GM21723 (cell line): Measurements from ENCODE around the gene MRPS7.
"Not testable (repeated sequence)": the region's sequence is repeated elsewhere in the genome, so short reads cannot be mapped to it uniquely, and the experiment has no call there.

Experiments
- ATAC-seq: cut with Tn5 transposase; IDR thresholded peaks from one replicate; pipeline ENCODE4 v1.9.1; 2021; ENCODE audit warnings: mild to moderate bottlenecking, moderate library complexity; ENCODE audit not compliant: unreplicated experiment

Gene MRPS7

DNA sequence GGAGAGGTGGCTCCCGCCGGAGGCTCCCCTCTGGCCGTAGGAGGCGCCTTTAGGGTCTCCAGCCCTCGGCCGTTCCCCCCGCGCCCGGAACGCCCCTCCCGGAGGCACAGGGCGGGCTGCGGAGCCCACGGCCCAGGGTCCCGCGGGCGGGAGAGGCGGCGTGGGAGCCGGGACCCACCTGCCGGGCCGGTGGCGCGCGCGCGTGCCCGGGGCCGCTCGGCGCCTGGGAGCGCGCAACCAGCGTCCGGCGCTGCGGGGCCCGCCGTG, 9.2 kb downstream of the MRPS7 start, which contains the start of gene MIF4GD:
Gene MIF4GD, minus strand, starts transcription at position 266 of the 267 bp plus-strand sequence. CDS start 1,036 bp downstream, outside the sequence.
- ATAC-seq: peak; percentile 21

DNA sequence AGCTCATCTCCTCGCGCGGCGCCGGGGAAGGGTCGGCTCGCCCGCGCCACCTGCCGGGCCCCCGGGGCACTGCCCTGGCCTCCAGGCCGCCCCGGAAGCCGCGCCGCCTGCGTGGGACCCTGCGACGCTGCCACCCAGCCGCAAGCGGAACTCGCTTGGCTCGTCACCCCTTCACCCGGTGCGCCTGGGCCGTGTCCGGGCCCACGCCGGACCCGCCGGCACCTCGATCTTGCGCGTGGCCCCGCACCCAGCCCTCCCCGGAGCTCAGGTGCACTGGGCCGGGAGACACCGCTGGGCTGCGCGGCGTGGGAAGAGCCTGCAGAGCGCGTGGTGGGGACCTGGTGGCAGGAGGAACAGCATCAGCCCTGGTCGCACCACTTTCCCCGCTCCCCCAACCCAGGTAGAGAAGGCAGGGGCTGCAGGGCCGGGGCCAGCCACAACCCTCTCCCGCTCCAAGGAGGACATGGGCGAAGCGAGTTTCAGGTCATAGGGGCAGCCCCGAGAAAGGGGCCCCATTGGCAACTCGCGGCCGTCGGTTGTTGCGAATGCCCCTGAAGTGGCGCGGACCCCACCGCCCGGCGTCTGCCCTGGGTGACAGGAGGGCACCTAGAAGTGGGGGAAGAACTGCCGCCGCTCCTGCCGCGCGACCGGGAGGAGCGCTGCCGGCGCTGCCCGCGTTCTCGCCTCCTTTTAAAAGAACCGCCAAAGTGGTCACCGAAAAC, 9.7 kb downstream of the MRPS7 start:
- ATAC-seq: peak; percentile 57

DNA sequence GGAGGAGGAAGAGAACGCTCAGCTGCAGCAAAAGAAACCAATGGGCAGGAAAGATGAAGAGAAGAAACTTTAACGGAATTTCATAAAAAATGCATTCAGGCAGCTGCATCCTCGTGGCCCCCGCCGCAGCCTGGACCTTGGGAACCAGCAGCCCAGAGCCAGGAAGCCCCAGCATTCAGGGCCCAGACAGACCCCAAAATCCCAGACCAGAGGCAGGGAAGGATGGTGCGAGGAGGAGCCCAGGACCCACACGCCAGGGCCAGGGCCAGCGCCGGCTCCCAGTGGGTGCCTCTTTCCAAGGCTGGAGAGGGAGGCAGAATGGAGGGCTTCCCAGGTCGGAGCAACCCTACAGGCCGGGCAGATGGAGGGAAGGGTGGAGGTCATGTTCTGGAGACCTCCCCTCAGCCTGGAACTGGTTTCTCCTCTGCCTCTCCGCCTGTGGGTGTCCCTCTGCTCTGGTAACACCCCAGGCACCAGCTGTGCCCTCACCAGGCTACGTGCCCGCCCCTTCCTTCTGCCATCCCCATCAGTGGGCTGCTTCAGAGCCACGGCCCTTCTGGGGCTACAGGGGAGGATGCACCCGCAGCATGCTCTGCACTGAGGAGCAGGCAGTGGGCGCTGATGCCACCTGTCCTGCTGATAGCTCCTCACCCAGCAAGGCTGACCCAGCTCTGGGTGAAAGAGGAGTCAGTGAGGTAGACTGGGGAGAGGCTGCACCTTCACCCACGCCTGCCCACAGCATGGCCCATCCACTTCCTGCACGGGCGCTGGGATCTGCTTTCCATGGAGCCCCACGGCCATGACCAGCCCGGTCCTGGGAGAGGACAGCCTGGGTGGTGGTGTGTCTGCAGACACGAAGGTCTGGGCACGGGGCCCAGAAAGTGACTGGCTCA, 10.5 kb downstream of the MRPS7 start:
- ATAC-seq: no peak

DNA sequence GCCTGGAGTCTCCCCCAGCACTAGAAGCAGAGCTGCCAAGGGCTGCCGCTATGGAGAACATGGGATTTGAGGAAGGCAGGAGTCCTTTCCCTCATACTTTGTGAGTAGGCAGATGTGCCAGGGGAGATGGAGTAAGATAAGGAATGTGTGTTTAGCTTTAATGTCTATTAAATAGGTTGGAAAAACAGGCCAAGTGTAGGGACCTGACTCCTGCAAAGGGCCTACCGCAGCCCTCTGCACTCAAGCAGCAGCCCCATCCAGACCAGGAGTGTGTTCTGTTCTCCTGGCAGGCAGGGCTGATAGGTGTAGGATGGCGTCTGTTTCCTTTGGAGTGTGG, 11.1 kb downstream of the MRPS7 start:
- no peak for ATAC-seq

GRCh38 chr17:75273977-75274708, 12.5 kb downstream of the MRPS7 start:
- ATAC-seq: no peak

GRCh38 chr17:75277664-75278071, 16.0 kb downstream of the MRPS7 start:
- no peak for ATAC-seq

- not testable (repeated sequence) for ATAC-seq
Observed at GRCh38 chr17:75280189-75280588, 18.5 kb downstream of the MRPS7 start.

DNA sequence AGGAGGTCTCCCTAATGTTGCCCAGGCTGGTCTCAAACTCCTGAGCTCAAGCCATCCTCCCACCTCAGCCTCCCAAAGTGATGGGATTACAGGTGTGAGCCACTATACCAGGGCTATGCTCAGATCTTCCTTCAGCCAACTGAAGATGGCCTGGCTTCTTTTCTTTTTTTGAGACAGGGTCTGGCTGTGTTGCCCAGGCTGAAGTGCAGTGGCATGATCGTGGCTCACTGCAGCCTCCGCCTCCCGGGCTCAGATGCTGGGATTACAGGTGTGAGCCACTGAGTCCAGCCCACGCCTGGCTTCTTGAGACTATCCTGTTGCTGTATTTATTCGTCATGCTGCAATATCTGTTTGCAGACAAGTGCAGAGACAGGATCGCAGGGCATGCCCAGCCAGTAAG, 23.4 kb downstream of the MRPS7 start:
- ATAC-seq: no peak

DNA sequence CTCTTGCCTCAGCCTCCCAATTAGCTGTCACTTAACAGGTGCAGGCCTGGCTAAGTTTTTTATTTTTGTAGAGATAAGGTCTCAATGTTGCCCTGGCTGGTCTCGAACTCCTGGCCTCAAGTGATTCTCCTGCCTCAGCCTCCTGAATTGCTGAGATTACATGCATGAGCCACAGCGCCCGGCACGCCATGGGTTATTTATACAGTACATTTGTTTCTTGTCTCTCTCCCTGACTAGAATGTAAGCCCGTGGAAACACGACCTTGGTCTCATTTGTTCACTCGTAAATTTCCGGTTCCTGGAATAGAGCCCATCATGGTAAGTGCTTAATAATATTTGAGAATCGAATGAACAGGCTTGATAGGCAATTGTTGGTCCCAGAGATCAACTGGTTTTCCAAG, 25.5 kb downstream of the MRPS7 start:
- ATAC-seq: no peak

DNA sequence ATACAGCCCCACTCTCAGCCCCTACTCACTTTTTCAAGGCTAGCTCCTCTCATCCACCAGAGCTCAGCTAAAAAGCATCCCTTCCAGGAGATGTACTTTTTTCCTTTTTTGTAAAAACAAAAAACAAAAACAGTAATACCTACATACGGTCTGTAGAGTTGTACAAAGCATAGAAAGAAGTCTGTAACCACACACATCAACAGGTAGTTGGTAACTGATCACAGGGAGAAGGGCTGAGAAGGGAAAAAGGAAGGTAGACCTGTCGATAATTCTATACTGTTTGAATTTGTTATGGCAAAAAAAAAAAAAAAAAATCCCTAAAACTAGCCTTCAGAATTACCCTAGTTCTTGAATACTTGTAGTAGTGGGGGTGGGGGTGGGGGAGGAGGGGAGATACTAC, 26.7 kb downstream of the MRPS7 start:
- no peak for ATAC-seq

- ATAC-seq: peak; percentile 20
Observed at GRCh38 chr17:75288770-75289114, 27.1 kb downstream of the MRPS7 start.

DNA sequence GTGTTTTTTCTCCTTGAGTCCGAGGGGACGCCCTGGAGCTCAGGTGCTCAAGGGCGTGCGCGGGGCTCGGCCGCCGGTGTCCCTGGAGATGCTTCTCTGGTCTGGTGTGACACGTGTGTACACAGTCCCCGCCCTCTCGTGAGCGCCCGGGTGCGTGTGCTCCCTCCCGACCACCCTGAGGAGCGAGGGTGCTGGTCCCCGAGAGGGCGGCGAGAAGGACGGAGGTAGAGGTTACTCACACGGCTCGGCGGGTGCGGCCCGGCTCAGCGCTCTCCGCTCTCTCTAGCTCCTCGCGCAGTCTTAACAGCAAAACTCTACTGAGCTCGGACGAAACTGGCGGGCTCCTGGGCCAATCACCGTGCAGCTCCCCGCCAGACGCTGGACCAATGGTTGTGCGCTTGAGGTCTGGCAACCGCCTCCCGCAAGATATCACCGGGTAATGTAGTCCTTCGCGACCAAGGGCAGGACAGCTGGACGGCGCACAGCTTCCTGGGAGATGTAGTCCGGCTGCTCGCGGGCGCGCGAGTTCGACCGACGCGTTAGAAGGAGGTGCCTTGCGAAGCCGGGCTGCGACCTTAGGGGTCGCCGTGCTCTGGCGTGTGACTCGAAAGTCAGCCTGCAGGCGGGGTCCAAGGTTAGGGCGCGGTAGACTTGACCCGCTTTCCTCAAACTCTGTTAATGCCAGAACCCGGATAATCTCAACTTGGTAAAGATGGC, 27.6 kb downstream of the MRPS7 start, which contains the start of gene SLC25A19:
Gene SLC25A19, minus strand, starts transcription at position 319 of the 717 bp plus-strand sequence. CDS start 2,669 bp downstream, outside the sequence.
- peak; percentile 90 for ATAC-seq

DNA sequence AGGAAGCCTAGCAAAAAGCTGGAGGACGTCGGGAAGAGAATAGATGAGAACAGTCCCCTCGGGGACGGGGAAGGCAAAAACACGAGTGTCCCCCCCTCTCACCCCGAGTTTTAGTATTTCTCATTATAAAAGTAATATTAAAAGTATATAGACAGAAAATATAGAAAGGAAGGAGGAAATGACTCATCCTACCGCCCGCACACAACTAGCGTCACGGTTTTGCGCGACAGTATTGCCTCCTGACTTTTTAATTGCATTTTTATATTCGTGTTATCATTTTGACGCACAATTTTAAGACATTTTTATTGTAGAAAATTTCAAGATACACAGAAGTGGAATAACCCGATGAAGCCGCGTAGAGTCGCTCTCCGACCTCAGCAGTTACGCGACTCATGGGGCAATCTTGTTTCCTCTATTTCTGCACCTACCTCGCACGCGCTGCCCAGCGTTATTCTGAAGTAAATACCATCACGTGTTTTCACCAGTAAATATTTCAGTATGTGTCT, 28.2 kb downstream of the MRPS7 start:
- ATAC-seq: peak; percentile 27

- ATAC-seq: not testable (repeated sequence)
Observed at GRCh38 chr17:75292810-75293448, 31.2 kb downstream of the MRPS7 start.

DNA sequence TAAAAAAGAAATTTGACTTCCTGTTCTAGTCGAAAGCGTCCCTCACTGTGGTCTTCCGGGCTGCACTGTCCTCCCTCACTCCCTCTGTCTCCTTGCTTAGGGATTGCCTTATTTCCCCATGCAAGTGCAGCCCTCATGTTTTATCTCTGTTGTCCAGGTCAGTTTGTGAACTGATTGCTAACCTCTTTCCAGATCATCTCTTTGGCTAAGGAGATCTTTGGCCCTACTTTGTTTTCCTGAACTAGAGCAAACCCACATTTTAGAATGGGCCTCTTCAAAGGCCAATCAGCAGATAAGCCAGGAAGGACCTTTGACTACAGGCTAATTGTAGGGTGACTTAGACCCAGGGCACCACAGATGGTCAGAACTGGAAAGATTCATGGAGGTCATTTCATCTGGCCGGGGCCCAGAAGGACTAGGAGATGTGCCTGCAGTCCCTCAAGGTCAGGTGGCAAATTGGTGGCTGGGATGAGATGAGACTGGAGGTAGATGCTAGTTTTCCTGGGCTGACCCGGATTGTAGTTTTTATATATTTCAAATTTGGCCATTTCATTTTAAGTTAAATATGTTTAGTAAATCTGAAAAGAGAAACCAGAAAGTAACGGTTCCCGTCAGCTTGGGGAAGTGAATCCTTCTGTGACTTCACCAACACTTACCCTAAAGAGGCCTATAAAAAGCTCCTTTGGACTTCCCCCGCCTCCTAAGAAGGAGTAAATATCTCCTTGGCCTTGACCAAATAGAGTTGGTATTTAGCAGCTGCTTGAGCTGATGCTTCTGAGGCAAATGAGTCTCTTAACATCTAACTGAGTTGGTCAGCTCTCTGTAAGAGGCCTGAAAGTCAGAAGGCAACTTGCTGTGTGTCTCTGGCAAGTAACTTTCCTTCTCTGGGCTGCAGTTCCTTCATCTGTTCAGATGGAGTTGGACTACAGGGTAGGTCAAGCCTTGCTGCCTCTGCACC, 33.8 kb downstream of the MRPS7 start:
- ATAC-seq: peak; percentile 59

DNA sequence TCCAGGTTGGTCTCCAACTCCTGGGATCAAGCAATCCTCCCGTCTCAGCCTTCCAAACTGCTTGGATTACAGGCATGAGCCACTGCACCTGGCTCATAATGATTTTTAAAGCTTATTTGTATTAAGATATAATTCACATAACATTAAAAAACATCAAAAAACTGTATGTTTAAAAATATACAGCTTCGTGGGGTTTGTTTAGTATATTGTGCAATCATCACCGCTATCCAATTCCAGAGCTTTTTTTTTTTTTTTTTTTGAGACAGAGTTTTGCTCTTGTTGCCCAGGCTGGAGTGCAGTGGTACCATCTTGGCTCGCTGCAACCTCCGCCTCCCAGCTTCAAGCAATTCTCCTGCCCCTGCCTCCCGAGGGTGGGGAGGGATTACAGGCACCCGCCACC, 38.6 kb downstream of the MRPS7 start:
- ATAC-seq: no peak

GRCh38 chr17:75301049-75301448, 39.4 kb downstream of the MRPS7 start:
- no peak for ATAC-seq

GRCh38 chr17:75301502-75302206, 40.0 kb downstream of the MRPS7 start:
- no peak for ATAC-seq
